Thymus (tissue), 11 donors: ENCODE results near the gene GPR153. TPM values are rescaled to one million over a fixed set of nuclear protein-coding genes. Genes with fewer than 3 reads are reported as not detected.

Source experiments
- DNase-seq, 9 donors: peaks; one replicate each; pipeline ENCODE4 v3.0.0-alpha.2; 2013; ENCODE audit warnings: low spot score in 9 of 9, low read depth in 6 of 9, missing footprints in 1 of 9
- H3K27ac ChIP-seq, 2 donors: one replicate each; pipeline ENCODE4 v1.5.1; 2013; ENCODE audit warnings: control low read depth in 1 of 2, low read depth in 1 of 2, low read length in 1 of 2, mild to moderate bottlenecking in 1 of 2, moderate library complexity in 1 of 2
- H3K27me3 ChIP-seq, 2 donors: one replicate each; pipeline ENCODE4 v1.5.1; 2013; ENCODE audit warnings: low read length in 1 of 2; ENCODE audit not compliant: control insufficient read depth in 2 of 2, insufficient read depth in 1 of 2
- H3K36me3 ChIP-seq, 2 donors: one replicate each; pipeline ENCODE4 v1.5.1; 2013; ENCODE audit warnings: low read length in 1 of 2, mild to moderate bottlenecking in 1 of 2, moderate library complexity in 1 of 2; ENCODE audit not compliant: control insufficient read depth in 2 of 2, insufficient read depth in 2 of 2
- H3K4me1 ChIP-seq, 2 donors: one replicate each; pipeline ENCODE4 v1.5.1; 2013; ENCODE audit warnings: low read length in 2 of 2; ENCODE audit not compliant: control insufficient read depth in 2 of 2, insufficient read depth in 2 of 2
- H3K4me3 ChIP-seq, 2 donors: one replicate each; pipeline ENCODE4 v1.5.1; 2013; ENCODE audit warnings: low read length in 2 of 2, control low read depth in 1 of 2, mild to moderate bottlenecking in 1 of 2
- H3K9me3 ChIP-seq, 2 donors: one replicate each; pipeline ENCODE4 v1.5.1; 2013; ENCODE audit warnings: low read length in 1 of 2, mild to moderate bottlenecking in 1 of 2; ENCODE audit not compliant: control insufficient read depth in 2 of 2, insufficient read depth in 1 of 2
- WGBS: extraction: QIAGEN DNeasy Blood & Tissue Kit; methylation state at CpG from one replicate; pipeline ENCODE4 v1.1.7; 2013; 5-methylcytosine and 5-hydroxymethylcytosine counted together
- polyA plus RNA-seq: library from polyadenylated mRNA; stranded (reverse); fragments of 200-250 nt; gene quantifications from one replicate; pipeline ENCODE4 v1.2.3, GENCODE V29; 2013
- total RNA-seq: library from RNA; stranded (reverse); fragments of 120-200 nt; gene quantifications from one replicate; pipeline ENCODE4 v1.2.4, GENCODE V29; 2013
- donor health status: healthy.

GPR153 gene
- total and polyA plus RNA-seq, 2 donors: 1.7 to 5.6 TPM

- peaks cover 0 to 4% of the 10 kb centered on the region in 2 donors for H3K9me3 ChIP-seq
- WGBS: 92% methylated on average over 8 of the region's 8 CpGs
- no peaks in the 10 kb centered on the region for H3K4me1 ChIP-seq
- H3K36me3 ChIP-seq: peaks cover 0 to 5% of the 10 kb centered on the region in 2 donors
- no peak overlapping the region for H3K4me3 ChIP-seq
- no peaks in the 10 kb centered on the region for H3K27me3 ChIP-seq
- DNase-seq: no peak
- H3K27ac ChIP-seq: no peak overlapping the region
Observed at GRCh38 chr1:6301526-6301925, 40.6 kb upstream of the GPR153 start.

GRCh38 chr1:6300342-6301048 lies 39.6 kb upstream of the GPR153 start:
- 93% methylated on average over 32 of the region's 32 CpGs for WGBS
- Histone ChIP-seq H3K27me3 (no peaks in the 10 kb centered on the region), H3K4me1 (no peaks in the 10 kb centered on the region), H3K36me3 (peaks cover 0 to 5% of the 10 kb centered on the region in 2 donors), H3K9me3 (no peaks in the 10 kb centered on the region), H3K4me3 (no peak overlapping the region), H3K27ac (no peak overlapping the region)
- DNase-seq: no peak

GRCh38 chr1:6299557-6300165 lies 38.8 kb upstream of the GPR153 start:
- Histone ChIP-seq H3K4me1 (peaks cover 0 to 1% of the 10 kb centered on the region in 2 donors), H3K9me3 (no peaks in the 10 kb centered on the region), H3K4me3 (no peak overlapping the region), H3K27me3 (no peaks in the 10 kb centered on the region), H3K27ac (no peak overlapping the region), H3K36me3 (peaks cover 0 to 5% of the 10 kb centered on the region in 2 donors)
- WGBS: 96% methylated on average over 15 of the region's 15 CpGs
- no peak for DNase-seq

GRCh38 chr1:6298940-6299465 lies 38.1 kb upstream of the GPR153 start:
- H3K36me3 ChIP-seq: peaks cover 0 to 10% of the 10 kb centered on the region in 2 donors
- WGBS: 99% methylated on average over 8 of the region's 8 CpGs
- no peak for DNase-seq
- no peak overlapping the region for H3K4me3 ChIP-seq
- H3K9me3 ChIP-seq: no peaks in the 10 kb centered on the region
- H3K27me3 ChIP-seq: no peaks in the 10 kb centered on the region
- H3K27ac ChIP-seq: no peak overlapping the region
- peaks cover 0 to 7% of the 10 kb centered on the region in 2 donors for H3K4me1 ChIP-seq

GRCh38 chr1:6298530-6298929 lies 37.6 kb upstream of the GPR153 start:
- Histone ChIP-seq H3K27me3 (no peaks in the 10 kb centered on the region), H3K36me3 (peaks cover under 1 to 15% of the 10 kb centered on the region in 2 donors), H3K9me3 (no peaks in the 10 kb centered on the region), H3K4me1 (peaks cover 0 to 7% of the 10 kb centered on the region in 2 donors), H3K4me3 (no peak overlapping the region), H3K27ac (no peak overlapping the region)
- DNase-seq: no peak
- 90% methylated on average over 8 of the region's 8 CpGs for WGBS

- Histone ChIP-seq H3K36me3 (peaks cover 3 to 25% of the 10 kb centered on the region in 2 donors), H3K4me1 (peaks cover 0 to 7% of the 10 kb centered on the region in 2 donors), H3K27me3 (no peaks in the 10 kb centered on the region), H3K9me3 (no peaks in the 10 kb centered on the region), H3K27ac (no peak overlapping the region), H3K4me3 (no peak overlapping the region)
- no peak for DNase-seq
- WGBS: 97% methylated on average over 6 of the region's 6 CpGs
Observed at GRCh38 chr1:6295910-6296309, 35.0 kb upstream of the GPR153 start.

GRCh38 chr1:6294890-6295556 lies 34.1 kb upstream of the GPR153 start:
- H3K9me3 ChIP-seq: peaks cover 0 to 1% of the 10 kb centered on the region in 2 donors
- H3K27ac ChIP-seq: peak overlapping the region in 1 of 2 donors; percentile 20
- no peaks in the 10 kb centered on the region for H3K27me3 ChIP-seq
- 93% methylated on average over 23 of the region's 23 CpGs for WGBS
- H3K4me3 ChIP-seq: no peak overlapping the region
- H3K4me1 ChIP-seq: peaks cover 0 to 7% of the 10 kb centered on the region in 2 donors
- peaks cover 3 to 25% of the 10 kb centered on the region in 2 donors for H3K36me3 ChIP-seq
- no peak for DNase-seq

GRCh38 chr1:6294080-6294889 lies 33.4 kb upstream of the GPR153 start:
- H3K27ac ChIP-seq: peak overlapping the region in 1 of 2 donors; percentile 20
- 85% methylated on average over 14 of the region's 14 CpGs for WGBS
- H3K36me3 ChIP-seq: peaks cover 3 to 20% of the 10 kb centered on the region in 2 donors
- H3K4me3 ChIP-seq: no peak overlapping the region
- no peak for DNase-seq
- peaks cover 0 to 7% of the 10 kb centered on the region in 2 donors for H3K4me1 ChIP-seq
- H3K27me3 ChIP-seq: no peaks in the 10 kb centered on the region
- peaks cover 0 to 1% of the 10 kb centered on the region in 2 donors for H3K9me3 ChIP-seq
